NCI-H2171 (cell line): ENCODE results near the gene HEATR5B.
"Not testable (repeated sequence)": the region's sequence is repeated elsewhere in the genome, so short reads cannot be mapped to it uniquely, and the experiment has no call there.

ENCODE experiments used
- DNase-seq: peaks from one replicate; lab custom pipeline; 2025; lab: John Stamatoyannopoulos, UW

HEATR5B gene

DNA sequence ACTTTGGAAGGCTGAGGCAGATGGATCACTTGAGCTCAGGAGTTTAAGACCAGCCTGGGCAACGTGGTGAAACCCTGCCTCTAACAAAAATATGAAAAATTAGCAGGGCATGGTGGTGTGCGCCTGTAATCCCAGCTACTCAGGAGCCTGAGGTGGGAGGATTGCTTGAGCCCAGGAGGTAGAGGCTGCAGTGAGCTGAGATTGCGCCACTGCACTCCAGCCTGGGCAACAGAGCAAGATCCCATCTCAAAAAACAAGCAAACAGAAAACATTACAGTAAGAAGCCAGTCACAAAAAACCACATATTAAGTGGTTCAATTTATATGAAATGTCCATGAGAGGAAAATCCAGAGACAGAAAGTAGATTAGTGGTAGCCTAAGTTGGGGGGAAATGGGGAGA lies 105.2 kb downstream of the HEATR5B start:
- not testable (repeated sequence) for DNase-seq

DNA sequence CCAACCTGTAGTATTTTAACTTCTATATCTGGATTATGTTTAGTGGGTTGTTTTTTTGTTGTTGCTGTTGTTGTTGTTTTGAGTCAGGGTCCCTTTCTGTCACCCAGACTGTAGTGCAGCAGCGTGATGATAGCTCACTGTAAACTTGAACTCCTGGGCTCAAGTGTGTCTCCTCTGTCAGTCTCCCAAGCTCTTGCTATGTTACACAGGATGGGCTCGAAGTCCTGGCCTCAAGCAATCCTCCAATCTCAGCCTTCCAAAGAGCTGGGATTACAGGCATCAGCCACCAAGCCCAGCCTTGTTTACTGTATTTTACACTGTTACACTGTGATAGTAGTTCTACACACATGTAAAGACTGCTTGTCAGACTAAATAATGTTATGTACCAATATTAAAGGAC lies 108.1 kb downstream of the HEATR5B start:
- no peak for DNase-seq

DNA sequence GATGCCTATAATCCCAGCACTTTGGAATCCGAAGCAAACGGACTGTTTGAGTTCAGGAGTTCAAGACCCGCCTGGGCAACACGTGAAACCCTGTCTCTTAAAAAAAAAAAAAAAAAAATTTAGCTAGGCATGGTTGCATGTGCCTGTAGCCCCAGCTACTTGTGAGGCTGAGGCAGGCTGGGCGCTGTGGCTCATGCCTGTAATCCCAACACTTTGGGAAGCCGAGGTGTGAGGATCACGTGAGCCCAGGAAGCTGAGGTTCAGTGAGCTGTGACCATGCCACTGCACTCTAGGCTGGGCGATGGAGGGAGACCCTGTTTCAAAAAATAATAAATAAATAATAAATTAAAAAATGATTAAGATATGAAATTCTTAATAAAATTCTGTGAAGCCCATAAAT lies 108.9 kb downstream of the HEATR5B start:
- DNase-seq = no peak

DNA sequence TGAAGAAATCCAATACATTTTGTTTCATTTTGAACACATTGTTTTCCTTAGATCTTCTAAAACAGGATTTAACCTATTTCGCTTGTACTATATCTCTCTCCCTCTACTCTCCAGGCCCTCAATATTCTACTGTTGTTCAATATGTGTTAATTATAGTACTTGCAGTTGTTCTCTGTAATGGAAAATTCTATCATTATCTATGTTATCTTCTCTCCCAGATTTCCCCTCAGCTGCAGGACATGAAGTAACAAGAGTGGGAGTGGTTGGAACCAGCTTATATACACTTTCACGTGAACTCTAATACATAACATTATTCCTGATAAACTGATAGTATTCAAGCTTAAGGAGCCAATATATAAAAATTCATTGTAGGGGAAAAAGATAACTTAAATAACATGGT lies 110.9 kb downstream of the HEATR5B start:
- no peak for DNase-seq

DNA sequence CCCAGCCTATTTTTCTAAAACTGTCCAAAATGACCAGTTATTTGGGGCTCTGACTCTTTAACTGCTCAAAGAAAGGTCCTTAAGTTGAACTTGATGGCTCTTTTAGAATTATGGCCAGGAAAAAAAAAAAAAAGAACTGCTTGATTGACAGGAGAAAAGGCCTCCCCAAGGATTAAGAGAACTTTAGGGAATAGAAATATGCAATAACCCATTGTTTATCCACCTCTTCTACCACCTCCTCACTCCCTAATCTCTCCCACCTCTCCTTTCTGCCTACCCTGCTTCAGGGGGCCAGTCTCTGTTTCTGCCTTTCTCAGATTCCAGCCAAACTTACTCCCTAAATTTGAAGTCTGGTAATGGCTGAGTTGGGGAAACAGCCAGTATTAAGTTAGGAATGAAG lies 112.2 kb downstream of the HEATR5B start:
- DNase-seq = no peak

DNA sequence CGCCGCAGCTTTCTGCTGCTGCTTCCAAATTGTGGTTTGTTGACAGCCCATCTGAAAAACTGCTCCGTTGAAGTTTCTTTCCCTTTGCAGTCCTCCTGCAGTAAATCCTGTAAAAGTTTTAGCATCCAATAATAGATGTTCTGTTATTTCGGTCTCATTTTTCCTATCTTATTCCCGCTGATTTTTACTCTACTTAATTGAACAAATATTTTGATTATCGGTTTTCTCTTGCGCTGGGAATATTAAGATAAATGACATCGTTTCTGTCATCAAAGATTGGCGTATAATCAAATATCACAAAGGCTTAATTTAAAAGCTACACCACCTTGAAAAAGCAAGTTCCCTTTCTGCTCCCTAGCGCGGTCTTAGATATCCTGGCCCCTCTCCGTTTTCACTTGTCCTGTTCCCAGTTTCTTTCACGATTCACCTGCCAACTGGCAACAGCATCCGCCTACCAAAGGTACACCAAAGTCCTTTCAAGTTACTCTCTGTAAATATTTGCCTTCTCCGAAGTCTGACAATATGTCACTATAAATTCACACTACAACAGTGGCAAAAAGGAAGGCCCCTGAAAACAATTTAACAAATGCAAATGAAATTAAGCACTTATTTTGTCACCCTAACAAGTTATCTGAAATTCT lies 116.8 kb downstream of the HEATR5B start:
- DNase-seq = no peak

DNA sequence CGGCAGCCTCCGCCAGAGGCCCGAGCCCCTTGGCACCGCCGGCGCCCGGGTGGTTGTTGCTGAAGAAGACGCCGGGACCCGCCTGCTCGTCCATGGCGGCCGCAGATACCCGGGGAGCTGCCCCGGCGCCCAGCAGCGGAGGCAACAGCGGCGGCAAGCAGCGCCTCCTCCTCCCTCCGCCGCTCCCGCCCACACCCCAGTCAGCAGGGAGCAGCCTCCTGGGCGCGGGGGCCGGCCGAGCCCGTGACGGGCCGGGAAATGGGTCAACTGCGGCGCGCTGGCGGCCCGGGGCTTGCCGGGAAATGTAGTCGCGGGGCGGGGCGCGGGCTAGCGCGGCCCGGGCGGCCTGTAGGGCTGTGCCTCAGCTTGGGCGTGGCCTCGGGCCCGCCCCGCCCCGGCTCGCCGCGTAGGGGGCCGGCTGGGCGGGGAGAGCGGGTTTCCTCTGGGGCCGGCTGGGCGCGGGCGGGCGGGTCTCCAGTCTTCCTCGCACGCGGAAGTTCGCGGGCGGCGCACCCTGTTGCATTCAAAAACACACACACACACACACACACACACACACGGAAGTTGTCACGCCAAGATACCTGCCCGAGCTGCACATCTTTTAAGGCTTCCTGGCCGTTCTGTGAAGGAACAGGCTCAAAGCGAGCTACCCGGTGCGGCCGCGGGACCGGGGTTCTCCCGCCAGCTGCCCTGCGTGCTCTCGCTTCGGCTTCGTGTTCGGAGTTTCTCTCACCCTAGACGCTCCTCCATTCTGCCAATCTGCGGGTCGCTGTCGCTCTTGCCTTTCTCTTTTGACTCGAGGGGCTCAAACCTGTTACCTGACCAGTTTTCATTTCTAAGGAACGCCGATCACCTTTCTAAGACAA lies 117.6 kb downstream of the HEATR5B start, which contains the start of gene STRN:
STRN (minus strand) TSS at position 167 of the 866 bp plus-strand sequence; CDS start at position 94, 73 bp downstream.
- DNase-seq = peak; percentile 91

DNA sequence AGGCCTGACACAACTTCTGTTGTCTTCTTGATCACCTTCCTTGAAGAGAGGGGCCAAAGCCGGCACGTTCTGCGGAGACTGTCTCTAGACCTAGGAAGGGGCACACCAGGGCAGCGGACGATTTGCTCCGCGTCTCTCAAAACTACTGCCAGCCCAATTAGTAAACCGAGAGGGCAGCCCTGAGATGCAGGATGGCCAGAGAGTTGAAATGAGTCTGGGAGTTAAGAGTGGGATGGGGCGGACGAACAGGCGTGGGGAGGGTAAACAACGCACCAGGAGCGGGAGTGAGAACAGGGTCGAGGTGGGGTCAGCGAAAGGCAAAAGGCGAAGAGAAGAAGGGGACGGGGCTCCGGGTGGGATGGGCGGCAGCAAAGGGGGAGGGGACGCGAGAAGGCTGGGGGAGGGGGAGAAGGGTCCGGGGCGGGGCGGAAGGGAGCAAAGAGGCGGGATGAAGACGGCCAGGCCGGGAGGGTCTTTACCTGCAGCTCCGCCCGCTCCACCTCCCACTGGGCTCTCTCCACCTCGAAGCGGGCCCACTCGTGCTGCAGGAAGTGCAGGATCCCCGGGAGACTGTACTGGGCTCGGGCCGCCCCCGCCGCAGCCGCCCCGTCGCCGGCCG lies 118.3 kb downstream of the HEATR5B start:
- DNase-seq = peak; percentile 53

DNA sequence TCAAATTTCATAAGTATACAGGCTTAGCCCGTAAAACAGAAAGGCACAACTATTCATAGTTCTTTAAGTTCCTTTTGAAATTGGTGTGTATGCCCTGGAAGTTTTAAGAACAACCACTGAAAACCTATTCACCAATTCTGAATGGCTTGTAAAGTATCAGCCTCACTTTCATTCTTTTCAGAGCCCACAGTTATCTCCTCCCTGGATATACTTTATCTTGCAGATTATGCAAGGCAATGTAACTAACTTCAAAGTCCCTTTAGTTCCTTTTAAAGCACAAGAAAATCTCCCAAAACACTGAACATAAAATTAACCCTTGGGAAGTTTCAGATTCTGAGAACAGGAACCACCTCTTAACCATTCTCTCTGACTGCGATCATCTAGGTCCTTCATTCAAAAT lies 119.0 kb downstream of the HEATR5B start:
- DNase-seq = no peak

DNA sequence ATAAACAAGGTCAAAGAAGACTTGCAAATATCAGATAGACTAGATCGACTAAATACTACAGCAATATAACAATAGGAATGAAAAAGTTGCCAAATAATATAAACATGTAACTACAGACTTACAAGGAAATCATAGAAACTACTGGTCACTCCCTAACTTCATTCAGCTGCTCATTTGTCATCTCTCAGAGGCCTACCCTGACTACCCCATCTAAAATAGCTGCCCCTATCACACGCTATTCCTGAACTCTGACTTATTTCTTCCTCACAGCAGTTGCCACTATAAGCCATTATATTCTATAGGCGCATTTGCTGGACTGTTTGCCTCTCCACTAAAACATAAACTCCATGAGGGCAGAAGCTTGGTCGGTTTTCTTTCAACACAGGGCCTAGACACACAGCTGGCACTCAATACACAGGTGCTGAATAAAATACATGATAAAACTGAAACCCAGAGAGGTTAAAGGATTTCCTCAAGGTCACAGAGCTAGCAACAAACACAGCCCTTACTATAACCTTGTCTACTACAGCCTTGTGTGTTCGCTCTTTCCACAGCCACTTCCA lies 119.6 kb downstream of the HEATR5B start:
- DNase-seq = no peak

DNA sequence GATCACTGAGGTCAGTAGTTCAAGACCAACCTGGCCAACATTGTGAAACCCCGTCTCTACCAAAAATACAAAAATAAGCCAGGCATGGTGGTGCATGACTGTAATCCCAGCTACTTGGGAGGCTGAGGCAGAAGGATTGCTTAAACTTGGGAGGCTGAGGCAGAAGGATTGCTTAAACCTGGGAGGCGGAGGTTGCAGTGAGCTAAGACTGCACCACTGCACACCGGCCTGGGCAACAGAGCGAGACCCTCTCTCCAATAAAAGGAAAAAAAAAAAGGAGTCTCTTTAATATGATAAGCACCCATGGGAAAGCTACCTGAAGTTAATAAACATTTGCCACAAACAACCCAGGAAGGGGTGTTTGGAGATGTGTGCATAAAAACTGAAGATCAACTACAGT lies 120.4 kb downstream of the HEATR5B start:
- no peak for DNase-seq

DNA sequence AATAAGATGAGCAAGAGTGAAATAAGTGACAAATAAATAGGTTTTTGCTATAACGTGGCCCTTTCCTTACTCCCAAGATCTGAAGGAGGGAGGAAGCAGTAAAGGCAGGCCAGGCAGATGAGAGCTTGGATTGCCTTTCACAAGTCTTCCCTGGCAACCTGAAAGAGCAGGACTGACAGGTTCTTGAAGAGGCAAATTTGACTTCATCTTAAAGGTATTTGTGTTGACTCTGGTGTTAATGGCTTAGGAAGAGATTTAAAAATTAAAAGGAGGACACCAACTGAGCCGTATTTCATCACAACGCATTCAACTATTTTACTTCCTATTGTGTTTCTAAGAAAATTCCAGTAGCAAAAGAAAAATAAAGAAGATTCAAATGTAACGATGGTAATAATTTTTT lies 121.1 kb downstream of the HEATR5B start:
- DNase-seq = no peak

DNA sequence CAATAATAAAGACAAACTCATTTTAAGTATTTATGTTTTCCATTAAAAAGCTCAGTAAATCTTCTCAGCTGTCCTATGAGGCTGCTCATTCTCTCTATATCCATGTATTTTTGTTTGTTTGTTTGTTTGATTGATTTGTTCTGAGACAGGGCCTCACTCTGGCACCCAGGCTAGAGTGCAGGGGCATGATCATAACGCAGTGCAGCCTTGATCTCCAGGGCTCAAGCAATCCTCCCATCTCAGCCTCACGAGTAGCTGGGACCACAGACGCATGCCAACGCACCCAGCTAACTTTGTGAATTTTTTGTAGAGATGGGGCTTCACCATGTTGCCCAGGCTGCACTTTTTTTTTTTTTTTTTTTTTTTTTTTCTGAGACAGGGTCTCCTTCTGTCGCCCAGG lies 123.4 kb downstream of the HEATR5B start:
- no peak for DNase-seq

DNA sequence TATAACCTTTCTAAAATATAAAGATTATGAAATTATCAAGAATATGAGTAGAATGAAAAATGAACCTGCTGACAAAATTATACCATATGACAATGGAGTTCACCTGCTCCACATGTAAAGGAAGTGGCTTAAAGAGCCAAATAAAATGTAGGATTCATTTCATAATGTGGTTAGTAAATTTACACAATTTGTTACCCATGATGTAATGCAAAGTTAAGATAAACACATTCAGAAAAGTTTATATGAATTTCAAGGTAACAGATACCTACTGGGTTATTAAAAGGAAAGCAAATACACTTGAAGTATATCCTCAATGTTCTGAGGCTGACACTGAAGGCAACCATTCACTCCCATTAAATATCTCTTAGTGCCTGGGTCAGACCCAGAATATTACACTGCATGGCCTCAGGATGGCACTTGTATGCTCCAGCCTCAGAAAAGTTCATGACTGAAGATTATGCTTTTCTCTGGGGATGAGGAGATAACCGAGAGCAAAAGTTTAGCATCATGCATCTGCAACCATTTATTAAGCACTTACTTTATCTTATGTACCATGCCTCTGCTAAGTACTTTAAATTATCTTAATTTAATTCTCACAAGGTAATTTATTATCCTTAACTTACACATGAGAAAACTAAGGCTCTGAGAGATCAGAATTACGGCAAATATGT lies 124.0 kb downstream of the HEATR5B start:
- no peak for DNase-seq

DNA sequence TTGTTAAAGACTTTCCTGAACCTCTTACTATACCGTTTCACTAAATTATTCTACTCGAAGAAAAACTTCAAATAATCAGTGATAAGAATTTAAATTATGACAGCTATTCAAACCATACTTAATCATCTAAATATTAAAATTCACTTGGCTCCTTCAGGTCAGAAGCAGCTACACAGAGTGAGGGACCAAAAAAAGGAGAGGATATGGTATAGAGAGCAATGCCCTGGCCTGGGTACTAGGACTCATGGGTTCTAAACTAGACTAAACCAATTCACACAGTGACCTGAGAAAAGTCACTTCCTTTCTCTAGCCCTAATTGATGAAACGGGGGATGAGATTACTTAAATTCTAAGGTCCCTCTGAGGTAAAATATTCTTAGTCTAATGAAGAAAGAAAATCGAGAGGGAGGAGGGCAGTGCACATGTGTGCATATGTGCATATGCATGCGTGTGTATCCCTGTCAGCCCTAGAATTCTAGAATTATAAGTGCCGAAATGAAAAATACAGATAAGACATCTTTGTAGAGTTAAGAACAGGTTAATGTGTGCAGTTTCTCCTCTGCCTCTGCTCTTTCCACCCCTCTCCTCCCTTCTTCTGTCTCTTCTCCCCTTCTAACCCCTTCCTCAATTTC lies 129.1 kb downstream of the HEATR5B start:
- no peak for DNase-seq

DNA sequence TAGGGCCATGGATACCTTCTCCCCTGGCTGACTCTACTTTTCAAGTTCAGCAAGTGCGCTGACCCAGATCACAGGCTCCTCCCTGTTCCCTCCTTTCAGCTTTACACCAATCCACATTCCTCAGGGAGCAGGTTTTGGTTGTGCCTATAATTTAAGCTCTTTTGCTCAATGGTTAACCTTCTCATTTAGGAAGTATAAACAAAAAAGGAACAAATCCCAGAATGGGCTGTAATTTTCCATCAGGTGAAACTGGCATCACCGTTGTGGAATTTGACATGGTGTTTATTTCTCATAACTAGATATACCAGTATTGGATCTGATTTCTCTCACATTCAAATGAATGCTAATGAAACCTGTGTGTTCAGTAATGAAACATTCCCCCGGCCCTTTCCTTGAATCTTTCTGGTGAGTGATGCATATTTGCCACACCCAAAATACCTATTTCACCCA lies 131.4 kb downstream of the HEATR5B start:
- DNase-seq = no peak

DNA sequence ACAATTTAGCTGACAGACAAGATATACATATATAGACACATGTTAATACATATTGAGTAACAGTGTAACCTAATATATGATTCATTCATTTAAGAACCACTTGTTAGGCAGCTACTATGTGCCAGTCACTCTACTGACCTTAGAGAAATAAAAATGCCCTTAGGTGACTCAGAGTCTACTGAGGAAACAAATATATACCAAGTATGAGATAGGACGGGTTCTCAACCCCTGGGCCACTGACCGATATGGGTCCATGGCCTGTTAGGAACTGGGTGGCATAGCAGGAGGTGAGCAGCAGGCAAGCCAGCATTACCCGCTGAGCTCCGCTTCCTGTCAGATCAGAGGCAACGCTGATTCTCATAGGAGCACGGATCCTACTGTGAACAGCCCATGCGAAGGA lies 132.6 kb downstream of the HEATR5B start:
- DNase-seq = no peak

DNA sequence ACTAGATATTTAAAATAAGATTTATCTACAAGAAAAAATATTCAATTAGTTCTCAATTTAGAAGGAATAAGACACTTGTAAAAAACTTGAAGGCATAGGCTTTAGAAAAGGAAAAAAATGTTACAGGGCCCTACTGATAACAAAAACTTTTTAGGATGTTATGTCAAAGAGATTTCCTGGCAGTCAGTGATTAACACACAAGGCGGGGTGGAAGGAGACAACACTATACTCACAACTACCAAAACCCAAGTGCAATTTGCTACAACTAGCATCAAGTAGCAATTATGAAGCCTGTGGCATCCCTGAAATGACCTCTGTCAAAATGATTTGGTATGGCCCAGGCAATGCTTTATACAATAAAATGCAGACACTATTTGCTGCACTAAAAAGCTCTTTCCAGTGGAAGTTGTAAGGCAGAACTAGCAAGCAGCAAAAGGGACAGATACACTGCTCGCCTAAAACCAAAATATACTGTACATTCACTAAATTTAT lies 133.1 kb downstream of the HEATR5B start:
- no peak for DNase-seq

DNA sequence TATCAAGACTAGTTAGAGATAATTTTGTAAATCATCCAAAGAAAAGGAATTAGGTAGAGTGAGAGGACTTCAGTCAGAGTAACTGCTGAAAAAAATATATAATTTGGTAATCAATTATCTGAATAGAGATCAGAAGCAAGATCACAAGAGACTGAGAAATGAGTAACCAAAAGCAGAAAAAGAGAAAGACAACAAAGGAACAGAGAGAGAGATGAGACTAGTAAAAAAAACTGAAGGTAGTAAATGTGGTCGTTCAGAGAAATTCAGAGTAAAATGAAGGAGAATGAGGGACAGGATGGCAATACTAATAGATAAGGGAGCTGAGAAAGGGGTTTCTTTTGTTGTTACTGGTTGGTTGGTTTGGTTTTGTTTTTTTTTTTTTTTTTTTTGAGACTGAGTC lies 134.3 kb downstream of the HEATR5B start:
- no peak for DNase-seq

DNA sequence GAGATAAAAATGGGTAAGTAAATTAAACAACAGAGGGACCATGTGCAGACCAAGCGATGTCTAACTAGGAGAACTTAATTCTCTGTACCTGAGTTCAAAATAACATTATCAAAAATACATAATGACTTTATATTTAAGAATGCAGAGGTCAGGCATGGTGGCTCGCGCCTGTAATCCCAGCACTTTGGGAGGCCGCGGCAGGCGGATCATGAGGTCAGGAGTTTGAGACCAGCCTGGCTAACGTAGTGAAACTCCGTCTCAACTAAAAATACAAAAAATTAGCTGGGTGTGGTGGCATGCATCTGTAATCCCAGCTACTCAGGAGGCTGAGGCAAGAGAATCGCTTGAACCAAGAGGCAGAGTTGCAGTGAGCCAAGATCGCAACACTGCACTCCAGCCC lies 138.9 kb downstream of the HEATR5B start:
- DNase-seq = not testable (repeated sequence)

DNA sequence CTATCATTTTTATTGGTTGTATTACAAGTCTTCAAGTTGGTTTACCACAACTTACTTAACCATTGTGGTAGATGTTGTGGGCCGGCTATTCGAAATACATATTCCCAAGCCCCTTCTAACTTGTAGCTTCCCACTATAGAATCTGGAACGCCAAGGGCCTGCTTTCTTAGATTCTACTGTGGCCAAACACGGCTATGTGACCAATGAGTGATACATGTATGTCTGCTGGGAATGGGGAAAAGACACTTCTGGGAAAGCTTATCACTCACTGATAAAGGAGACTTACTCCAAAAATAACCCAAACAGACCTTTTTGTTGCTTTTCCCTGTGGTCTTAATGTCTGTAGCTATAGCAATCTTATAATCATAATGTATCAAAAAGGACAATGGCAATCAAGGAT lies 142.3 kb downstream of the HEATR5B start:
- DNase-seq = no peak
